IMR-90 (cell line): ENCODE results near the gene PCP2. TPM values are rescaled to one million over a fixed set of nuclear protein-coding genes. Genes with fewer than 3 reads are reported as not detected.

Source experiments
- ATAC-seq: fragments of 200-7000 bp; cut with Tn5 transposase; 2 replicates; pipeline ENCODE4 v1.9.1; 2020; ENCODE audit warnings: low read depth, mild to moderate bottlenecking, moderate library complexity
- BruUV-seq: library from RNA; stranded (reverse); fragments of 400-500 nt; replicated peaks from 2 replicates; lab custom pipeline; 2021; lab: Mats Ljungman, UMichigan
- CTCF ChIA-PET: fragments of 300-600 bp; formaldehyde crosslinking; extraction: SDS; loops from one replicate; lab custom pipeline; 2021; ENCODE audit warnings: antibody characterized with exemption; lab: Yijun Ruan, JAX
- POLR2A ChIA-PET: fragments of 300-600 bp; sonication (Branson Sonifier 250); formaldehyde crosslinking; loops from one replicate; lab custom pipeline; 2022; ENCODE audit warnings: antibody characterized with exemption; ENCODE audit not compliant: unreplicated experiment; lab: Charles Lee
- DNase-seq: peaks from one replicate; pipeline ENCODE4 v3.0.0; 2013
- H2AFZ ChIP-seq: replicated peaks from 2 replicates; pipeline ENCODE3; 2013; ENCODE audit warnings: low read length, mild to moderate bottlenecking; ENCODE audit not compliant: poor library complexity
- H2AK5ac ChIP-seq: 2 replicates; pipeline ENCODE4 v1.6.1; 2013; ENCODE audit warnings: low read depth, low read length, inconsistent platforms
- H2AK9ac ChIP-seq: replicated peaks from 2 replicates; pipeline ENCODE3; 2013; ENCODE audit warnings: mild to moderate bottlenecking, low read depth, low read length, moderate library complexity; ENCODE audit not compliant: poor library complexity
- H2BK120ac ChIP-seq: 2 replicates; pipeline ENCODE4 v1.6.1; 2013; ENCODE audit warnings: low read depth, low read length, inconsistent platforms
- H2BK15ac ChIP-seq: 3 replicates; pipeline ENCODE4 v1.6.1; 2013; ENCODE audit warnings: low read depth, low read length, inconsistent platforms
- H2BK20ac ChIP-seq: 2 replicates; pipeline ENCODE4 v1.6.1; 2013; ENCODE audit warnings: low read depth, mild to moderate bottlenecking, inconsistent platforms, low read length, moderate library complexity
- H2BK5ac ChIP-seq: 2 replicates; pipeline ENCODE4 v1.6.1; 2013; ENCODE audit warnings: mild to moderate bottlenecking, low read depth, low read length, inconsistent platforms; ENCODE audit not compliant: poor library complexity, severe bottlenecking
- H3K14ac ChIP-seq: replicated peaks from 2 replicates; pipeline ENCODE4 v1.6.1; 2013; ENCODE audit warnings: low read depth, low read length, inconsistent platforms
- H3K18ac ChIP-seq: 2 replicates; pipeline ENCODE4 v1.6.1; 2013; ENCODE audit warnings: low read depth, low read length, control low read depth
- H3K23ac ChIP-seq: 2 replicates; pipeline ENCODE4 v1.6.1; 2013; ENCODE audit warnings: low read depth, low read length, inconsistent platforms
- H3K27ac ChIP-seq: 2 replicates; pipeline ENCODE4 v1.5.1; 2013; ENCODE audit warnings: mild to moderate bottlenecking, control low read depth, low read length; ENCODE audit not compliant: insufficient read depth
- H3K27me3 ChIP-seq: 2 replicates; pipeline ENCODE4 v1.6.1; 2013; ENCODE audit warnings: low read length; ENCODE audit not compliant: control insufficient read depth, insufficient read depth
- H3K36me3 ChIP-seq: 2 replicates; pipeline ENCODE4 v1.6.1; 2013; ENCODE audit warnings: low read length, mixed read lengths; ENCODE audit not compliant: control insufficient read depth, insufficient read depth
- H3K4ac ChIP-seq: 2 replicates; pipeline ENCODE4 v1.6.1; 2013; ENCODE audit warnings: low read depth, low read length, inconsistent platforms
- H3K4me1 ChIP-seq: 2 replicates; pipeline ENCODE4 v1.6.1; 2013; ENCODE audit warnings: low read length, mixed read lengths; ENCODE audit not compliant: control insufficient read depth, insufficient read depth
- H3K4me2 ChIP-seq: 2 replicates; pipeline ENCODE4 v1.6.1; 2013; ENCODE audit warnings: low read depth, mild to moderate bottlenecking, control low read depth, low read length, moderate library complexity
- H3K4me3 ChIP-seq: 2 replicates; pipeline ENCODE4 v1.5.1; 2013; ENCODE audit warnings: low read depth, mild to moderate bottlenecking, control low read depth, low read length, moderate library complexity; ENCODE audit not compliant: insufficient read depth
- H3K56ac ChIP-seq: 2 replicates; pipeline ENCODE4 v1.6.1; 2013; ENCODE audit warnings: low read length, inconsistent platforms; ENCODE audit not compliant: insufficient read depth; ENCODE audit errors: extremely low read depth
- H3K79me1 ChIP-seq, 2 experiments: 2 replicates each; pipeline ENCODE4 v1.6.1; 2013; ENCODE audit warnings: low read length in 2 of 2, inconsistent platforms in 1 of 2, low read depth in 1 of 2
- H3K9ac ChIP-seq: 2 replicates; pipeline ENCODE4 v1.6.1; 2013; ENCODE audit warnings: low read depth, low read length, control low read depth
- H3K9me1 ChIP-seq: 2 replicates; pipeline ENCODE4 v1.6.1; 2013; ENCODE audit warnings: low read length, inconsistent platforms; ENCODE audit not compliant: insufficient read depth
- H3K9me3 ChIP-seq: 2 replicates; pipeline ENCODE4 v1.6.1; 2013; ENCODE audit warnings: low read length; ENCODE audit not compliant: control insufficient read depth, insufficient read depth
- H4K20me1 ChIP-seq: 2 replicates; pipeline ENCODE4 v1.6.1; 2013; ENCODE audit warnings: low read length, inconsistent platforms; ENCODE audit not compliant: insufficient read depth
- H4K5ac ChIP-seq: 2 replicates; pipeline ENCODE4 v1.6.1; 2013; ENCODE audit warnings: mild to moderate bottlenecking, low read depth, low read length, control low read depth
- H4K8ac ChIP-seq, 2 experiments: 2 replicates each; pipeline ENCODE4 v1.6.1; 2013; ENCODE audit warnings: low read depth in 2 of 2, low read length in 2 of 2, control low read depth in 1 of 2, inconsistent platforms in 1 of 2
- H4K91ac ChIP-seq: 2 replicates; pipeline ENCODE4 v1.6.1; 2013; ENCODE audit warnings: low read depth, low read length, inconsistent platforms; ENCODE audit not compliant: insufficient read depth
- BHLHE40 ChIP-seq: fragments of 150-350 bp; IDR thresholded peaks from 2 replicates; pipeline ENCODE4 v1.6.1; 2016; ENCODE audit warnings: mild to moderate bottlenecking, low read depth, low read length
- CEBPB ChIP-seq: IDR thresholded peaks from 2 replicates; pipeline ENCODE4 v1.6.1; 2012; ENCODE audit warnings: low read depth, low read length, improper control_type of control experiment
- CHD1 ChIP-seq: IDR thresholded peaks from 2 replicates; pipeline ENCODE4 v1.6.1; 2012; ENCODE audit warnings: low read depth, low read length, improper control_type of control experiment
- CTCF ChIP-seq: conservative IDR thresholded peaks from 2 replicates; pipeline ENCODE4 v1.5.1; 2012; ENCODE audit warnings: mild to moderate bottlenecking, low read depth, low read length, improper control_type of control experiment
- ELK1 ChIP-seq: fragments of 150-350 bp; IDR thresholded peaks from 2 replicates; pipeline ENCODE4 v1.6.1; 2016; ENCODE audit warnings: low read depth, mild to moderate bottlenecking, low read length, moderate library complexity, borderline replicate concordance
- FOS ChIP-seq: fragments of 150-350 bp; IDR thresholded peaks from 2 replicates; pipeline ENCODE4 v1.6.1; 2016; ENCODE audit warnings: low read depth, low read length
- MAFK ChIP-seq: IDR thresholded peaks from 2 replicates; pipeline ENCODE4 v1.6.1; 2012; ENCODE audit warnings: low read depth, low read length, improper control_type of control experiment
- MAZ ChIP-seq: IDR thresholded peaks from 2 replicates; pipeline ENCODE4 v1.6.1; 2012; ENCODE audit warnings: low read depth, mild to moderate bottlenecking, low read length, improper control_type of control experiment, moderate library complexity, borderline replicate concordance
- MXI1 ChIP-seq: IDR thresholded peaks from 2 replicates; pipeline ENCODE4 v1.6.1; 2012; ENCODE audit warnings: low read depth, mild to moderate bottlenecking, low read length, moderate library complexity, borderline replicate concordance
- NFE2L2 ChIP-seq: fragments of 150-350 bp; IDR thresholded peaks from 2 replicates; pipeline ENCODE4 v1.6.1; 2016; ENCODE audit warnings: low read depth, mild to moderate bottlenecking, low read length
- POLR2A ChIP-seq: IDR thresholded peaks from 2 replicates; pipeline ENCODE4 v1.6.1; 2012; ENCODE audit warnings: mild to moderate bottlenecking, low read depth, low read length
- RAD21 ChIP-seq: IDR thresholded peaks from 2 replicates; pipeline ENCODE4 v1.6.1; 2012; ENCODE audit warnings: low read length, improper control_type of control experiment
- RCOR1 ChIP-seq: IDR thresholded peaks from 2 replicates; pipeline ENCODE4 v1.6.1; 2012; ENCODE audit warnings: mild to moderate bottlenecking, low read length, improper control_type of control experiment; ENCODE audit not compliant: insufficient replicate concordance
- RFX5 ChIP-seq: IDR thresholded peaks from 2 replicates; pipeline ENCODE4 v1.8.0; 2012; ENCODE audit warnings: low read depth, mild to moderate bottlenecking, low read length, moderate library complexity
- SMC3 ChIP-seq: fragments of 150-350 bp; IDR thresholded peaks from 2 replicates; pipeline ENCODE4 v1.6.1; 2016; ENCODE audit warnings: low read depth, mild to moderate bottlenecking, antibody characterized with exemption, low read length, moderate library complexity
- USF2 ChIP-seq: fragments of 150-350 bp; IDR thresholded peaks from 2 replicates; pipeline ENCODE4 v1.6.1; 2017; ENCODE audit warnings: mild to moderate bottlenecking, antibody characterized with exemption, low read length, low read depth
- WGBS, 2 experiments: methylation state at CpG; one replicate each; pipeline versions ENCODE4 v1.1.5 to v1.1.7; 2013; ENCODE audit warnings: missing lambda C conversion rate in 2 of 2; ENCODE audit not compliant: insufficient read length in 1 of 2; ENCODE audit errors: extremely low coverage in 2 of 2; 5-methylcytosine and 5-hydroxymethylcytosine counted together
- dilution Hi-C: fragments of 300-500 bp; cut with HindIII; formaldehyde crosslinking; loops from one replicate; pipeline ENCODE4 v1.14.3; 2018; ENCODE audit warnings: low sequenced_read_pairs; ENCODE audit not compliant: unreplicated experiment
- in situ Hi-C: fragments of 300-500 bp; cut with MboI; formaldehyde crosslinking; loops from 3 replicates; pipeline ENCODE4 v1.14.3; 2019; ENCODE audit warnings: low sequenced_read_pairs, inconsistent platforms, mixed read lengths
- intact Hi-C: fragments of 100-400 bp; cut with micrococcal nuclease; formaldehyde crosslinking; loops from 2 replicates; pipeline ENCODE4 v1.10.0; 2022
- polyA plus RNA-seq, 3 experiments: library from polyadenylated mRNA; depleted of rRNA; stranded (reverse); fragments of >200 nt; gene quantifications; 2 replicates each; pipeline ENCODE4 v1.2.3, GENCODE V29; 2012; ENCODE audit warnings: low replicate concordance in 1 of 3
- total RNA-seq: library from RNA; depleted of rRNA; stranded (reverse); fragments of >200 nt; gene quantifications from 2 replicates; pipeline ENCODE4 v1.2.3, GENCODE V29; 2012

PCP2 gene
- total and polyA plus RNA-seq, 2 of the 4 experiments (the other 2 are of a cell fraction): not detected

GRCh38 chr19:7642295-7643030 is 8.9 kb upstream of the PCP2 start:
- CTCF ChIA-PET: no interaction called here
- Histone ChIP-seq H2BK5ac (no peak overlapping the region), H3K9me3 (no peaks in the 10 kb centered on the region), H3K9me1 (peaks cover 7% of the 10 kb centered on the region; the same call in 1 of the 2 replicates), H2AK9ac (no peak overlapping the region), H2BK120ac (no peak overlapping the region), H3K27ac (no peak overlapping the region), H4K20me1 (peaks cover 5% of the 10 kb centered on the region; the same call in 1 of the 2 replicates), H2AFZ (no peak overlapping the region), H3K79me1 (no peaks in the 10 kb centered on the region), H3K14ac (no peak overlapping the region), H3K27me3 (peaks cover 4% of the 10 kb centered on the region; the same call in 1 of the 2 replicates), H2AK5ac (no peak overlapping the region), H3K4me3 (no peak overlapping the region), H3K56ac (no peak overlapping the region), H4K5ac (no peak overlapping the region), H3K9ac (no peak overlapping the region), H4K91ac (no peak overlapping the region), H3K18ac (no peak overlapping the region), H3K4ac (no peak overlapping the region), H3K36me3 (no peaks in the 10 kb centered on the region), H3K23ac (no peak overlapping the region), H3K4me2 (no peak overlapping the region), H3K4me1 (no peaks in the 10 kb centered on the region), H2BK20ac (no peak overlapping the region), H2BK15ac (no peak overlapping the region), H4K8ac (no peak overlapping the region)
- DNase-seq: no peak
- no TSS peak for BruUV-seq
- TF ChIP-seq CTCF: no peak
- no peak for TF ChIP-seq RFX5
- no peak for TF ChIP-seq SMC3
- TF ChIP-seq CHD1: no peak
- no peak for TF ChIP-seq USF2
- TF ChIP-seq ELK1: no peak
- TF ChIP-seq BHLHE40: no peak
- TF ChIP-seq POLR2A: no peak
- TF ChIP-seq RCOR1: no peak
- TF ChIP-seq NFE2L2: no peak
- no peak for TF ChIP-seq MAZ
- TF ChIP-seq MAFK: no peak
- TF ChIP-seq CEBPB: no peak
- TF ChIP-seq MXI1: no peak
- no peak for TF ChIP-seq RAD21
- no peak for TF ChIP-seq FOS
- POLR2A ChIA-PET: no interaction called here
- in situ Hi-C loops: no loop called here
- 91% methylated on average over 13 of the region's 27 CpGs; no CpG with 5 or more reads in 1 of the 2 experiments for WGBS, 2 experiments
- ATAC-seq: no peak
- intact Hi-C loops: no loop called here
- dilution Hi-C loops: no loop called here
